ENCODE data around the gene RNF213.

Gene RNF213

DNA sequence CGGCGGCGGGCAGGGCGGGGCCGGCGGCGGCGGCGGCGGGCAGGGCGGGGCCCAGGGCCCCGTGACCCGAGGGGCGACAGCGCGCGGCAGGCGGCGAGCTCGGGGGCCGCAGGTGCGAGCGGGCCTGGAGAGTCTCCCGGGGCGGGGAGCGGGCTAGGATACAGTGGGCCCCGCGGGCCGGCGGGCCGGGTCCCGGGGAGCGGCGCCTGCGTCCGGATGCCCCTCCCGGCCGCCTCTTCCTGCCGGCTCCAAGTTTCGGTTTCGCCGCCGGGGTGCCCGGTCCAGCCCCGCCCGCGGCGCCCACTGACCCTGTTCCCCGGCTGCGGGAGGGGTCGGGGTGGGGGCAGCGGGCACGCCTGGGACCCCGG, at the start of gene RNF213:
Gene RNF213 (plus strand): TSS at position 62 of the 368 bp plus-strand sequence. CDS start 2,830 bp downstream, outside the sequence.
- peak; percentile 68 for DNase-seq

DNA sequence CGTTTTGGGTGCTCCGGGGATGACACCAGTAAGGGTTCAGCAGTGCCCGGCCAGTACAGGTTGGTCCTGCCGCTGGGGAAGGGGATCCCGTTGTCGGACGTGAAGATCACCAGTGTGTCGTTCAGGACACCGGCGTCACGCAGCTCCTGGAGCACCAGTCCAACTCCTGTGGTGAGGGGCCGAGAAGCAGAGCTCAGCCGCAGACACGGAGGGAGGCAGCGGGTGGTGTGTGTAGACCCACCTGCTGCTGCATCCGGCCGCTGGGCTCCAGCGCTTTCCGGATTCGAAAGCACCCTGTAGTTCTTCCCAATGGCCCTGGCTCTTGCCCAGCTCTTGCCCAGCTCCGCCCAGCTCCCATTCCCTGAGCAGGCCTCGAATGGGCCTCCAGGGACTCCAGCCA, 48.5 kb upstream of the RNF213 start:
- no peak for DNase-seq

DNA sequence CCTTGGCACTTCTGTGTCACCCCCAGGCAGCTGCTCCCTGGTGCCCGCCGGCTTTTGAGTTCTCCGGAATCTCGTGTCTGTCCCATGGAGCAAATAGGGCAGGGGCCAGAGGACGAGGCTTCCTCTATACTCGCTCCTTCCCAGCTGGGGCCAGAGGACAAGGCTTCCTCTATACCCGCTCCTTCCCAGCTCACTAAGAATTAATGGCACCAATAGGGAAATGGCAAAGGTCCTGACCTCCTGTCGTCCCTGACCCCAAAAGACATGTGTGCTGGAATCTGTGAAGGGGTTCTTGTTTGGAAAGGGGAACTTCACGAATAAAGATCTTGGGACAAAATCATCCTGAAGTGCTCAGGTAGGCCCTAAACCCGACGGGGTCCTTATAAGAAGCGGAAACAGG, 48.1 kb upstream of the RNF213 start:
- no peak for DNase-seq

DNA sequence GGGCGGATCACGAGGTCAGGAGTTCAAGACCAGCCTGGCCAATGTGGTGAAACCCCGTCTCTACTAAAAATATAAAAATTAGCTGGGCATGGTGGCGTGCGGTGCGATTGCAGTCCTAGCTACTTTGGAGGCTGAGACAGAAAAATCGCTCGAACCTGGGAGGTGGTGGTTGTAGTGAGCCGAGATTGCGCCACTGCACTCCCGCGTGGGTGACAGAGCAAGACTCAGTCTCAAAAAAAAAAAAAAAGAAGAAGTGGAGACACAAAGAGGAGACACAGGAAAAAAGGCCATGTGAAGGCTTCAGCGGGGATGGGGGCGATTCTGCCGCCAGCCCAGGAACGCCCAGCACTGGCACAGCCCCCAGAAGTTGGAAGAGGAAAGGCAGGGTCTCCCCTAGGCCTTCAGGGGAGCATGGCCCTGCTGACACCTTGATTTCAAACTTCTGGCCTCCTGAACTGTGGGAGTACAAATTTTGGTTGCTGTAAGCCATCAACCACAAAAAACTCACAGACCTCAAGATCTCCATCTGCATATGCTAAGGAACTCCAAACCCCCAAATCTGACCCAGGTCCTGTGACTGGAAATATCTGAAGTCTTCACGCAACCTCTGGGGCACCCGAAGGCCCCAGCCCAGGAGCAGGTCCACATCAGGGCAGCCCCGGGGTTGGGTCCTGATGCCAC, 47.5 kb upstream of the RNF213 start:
- DNase-seq = no peak

DNA sequence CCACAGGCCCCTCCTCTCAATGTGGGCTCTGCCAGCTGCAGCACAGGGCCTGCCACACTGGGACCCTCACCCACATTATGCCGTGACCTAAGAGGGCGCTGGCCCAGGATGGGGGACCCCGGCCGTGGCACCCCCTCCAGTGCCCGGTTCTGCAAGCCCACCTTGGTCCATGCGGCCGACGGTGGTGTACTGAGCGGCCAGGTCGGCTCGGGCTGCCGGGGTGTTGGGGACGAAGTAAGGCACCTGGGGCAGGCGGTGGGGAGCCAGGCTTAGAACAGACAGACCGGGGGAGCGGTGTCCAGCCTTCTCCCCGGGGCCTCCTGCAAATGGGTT, 47.0 kb upstream of the RNF213 start:
- no peak for DNase-seq

DNA sequence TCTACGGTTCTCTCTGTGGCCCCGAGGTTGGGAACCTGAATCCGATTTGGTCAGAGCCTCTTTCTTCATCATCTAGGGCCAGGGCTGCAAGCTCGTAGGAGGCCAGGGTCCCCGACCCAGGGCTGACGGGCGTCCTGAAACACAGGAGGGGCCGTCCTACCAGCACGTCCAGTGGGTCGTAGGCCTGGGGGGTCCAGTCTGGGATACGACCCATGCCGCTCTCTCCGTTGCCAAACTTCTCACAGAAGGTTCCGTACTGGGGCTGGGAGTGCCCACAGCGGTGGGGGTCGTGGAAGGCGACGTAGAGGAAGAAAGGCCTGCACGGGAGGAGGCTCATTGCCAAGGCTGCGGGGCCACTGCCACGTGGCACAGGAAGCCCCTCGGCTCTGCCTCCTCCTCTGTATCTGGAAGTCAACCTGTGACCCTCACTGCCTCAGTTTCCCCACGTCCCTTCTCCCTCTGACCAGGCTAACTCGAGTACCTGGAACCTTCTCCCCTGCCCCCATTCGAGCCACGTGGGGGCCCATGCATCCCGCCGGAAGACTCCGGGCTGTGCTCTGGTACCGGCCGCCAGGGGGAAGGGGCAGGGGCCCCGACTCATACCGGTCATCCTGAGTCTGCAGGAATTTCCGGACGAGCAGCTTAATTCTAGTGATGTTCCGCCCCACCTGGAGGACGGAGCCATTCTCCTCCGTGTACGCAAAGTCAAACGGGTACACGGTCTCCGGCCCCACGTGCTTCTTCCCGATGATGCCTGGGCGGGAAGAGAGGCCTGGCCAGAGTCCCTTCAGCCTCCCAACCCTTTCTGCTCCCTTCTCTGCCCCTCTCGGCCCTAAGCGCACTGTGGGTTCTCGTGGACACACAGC, 46.4 kb upstream of the RNF213 start:
- DNase-seq = no peak

DNA sequence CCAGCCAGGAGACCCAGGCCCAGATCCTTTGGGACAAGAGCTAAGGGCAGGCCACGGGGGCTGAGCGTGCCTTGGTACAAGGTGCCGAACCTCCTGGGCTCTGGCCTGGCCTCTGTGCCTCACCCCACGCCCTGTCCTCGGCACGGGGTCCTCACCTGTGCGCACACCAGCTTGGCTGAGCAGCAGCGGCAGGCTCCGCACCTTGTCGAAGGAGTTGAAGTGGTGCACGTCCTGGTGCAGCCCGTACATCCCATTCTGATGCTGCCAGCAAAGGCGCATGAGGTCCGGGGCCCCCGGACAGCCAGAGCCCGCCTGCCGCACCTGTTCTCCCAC, 45.8 kb upstream of the RNF213 start:
- DNase-seq = no peak

DNA sequence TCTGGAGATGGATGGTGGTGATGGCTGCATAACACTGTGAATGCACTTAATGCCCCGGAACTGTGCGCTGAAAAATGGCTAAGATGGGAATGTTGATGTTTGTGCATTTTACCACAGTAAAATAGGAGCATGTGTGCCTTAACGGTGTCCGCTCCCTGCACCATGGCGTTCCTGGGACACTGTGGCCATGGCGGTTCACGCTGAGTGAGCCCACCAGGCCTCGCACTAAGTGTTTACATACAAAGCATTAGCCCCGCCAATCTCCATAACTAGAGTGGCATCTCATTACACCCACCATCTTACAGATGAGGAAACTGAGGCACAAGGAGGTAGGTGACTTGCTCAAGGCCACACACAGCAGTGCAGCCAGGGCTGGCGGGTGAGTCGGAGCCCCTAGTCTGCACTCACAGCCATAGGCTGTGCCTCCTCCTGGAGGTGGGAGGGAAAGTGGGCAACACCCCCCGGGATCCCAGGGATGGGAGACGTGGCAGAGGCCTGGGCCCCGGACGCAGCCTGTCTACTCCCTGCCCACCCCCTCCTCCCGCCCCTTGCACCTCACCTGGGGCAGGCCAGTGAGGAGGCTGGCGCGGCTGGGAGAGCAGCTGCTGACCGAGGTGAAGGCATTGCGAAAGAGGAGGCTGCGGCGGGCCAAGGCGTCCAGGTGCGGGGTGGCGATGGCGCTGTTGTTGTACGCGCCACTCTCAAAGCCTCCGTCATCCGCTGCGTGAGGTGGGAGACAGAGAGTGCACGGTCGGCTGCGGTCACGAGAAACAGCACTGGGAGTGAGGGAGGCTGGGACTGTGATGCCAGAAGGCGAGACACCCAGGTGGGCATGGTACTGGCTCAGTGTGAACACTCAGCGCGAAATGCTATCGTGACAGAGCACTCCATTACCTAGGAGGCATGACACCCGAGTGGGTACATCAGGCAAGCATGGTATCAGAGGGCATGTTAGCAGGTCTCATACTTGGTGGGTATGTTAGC, 43.9 kb upstream of the RNF213 start:
- no peak for DNase-seq

DNA sequence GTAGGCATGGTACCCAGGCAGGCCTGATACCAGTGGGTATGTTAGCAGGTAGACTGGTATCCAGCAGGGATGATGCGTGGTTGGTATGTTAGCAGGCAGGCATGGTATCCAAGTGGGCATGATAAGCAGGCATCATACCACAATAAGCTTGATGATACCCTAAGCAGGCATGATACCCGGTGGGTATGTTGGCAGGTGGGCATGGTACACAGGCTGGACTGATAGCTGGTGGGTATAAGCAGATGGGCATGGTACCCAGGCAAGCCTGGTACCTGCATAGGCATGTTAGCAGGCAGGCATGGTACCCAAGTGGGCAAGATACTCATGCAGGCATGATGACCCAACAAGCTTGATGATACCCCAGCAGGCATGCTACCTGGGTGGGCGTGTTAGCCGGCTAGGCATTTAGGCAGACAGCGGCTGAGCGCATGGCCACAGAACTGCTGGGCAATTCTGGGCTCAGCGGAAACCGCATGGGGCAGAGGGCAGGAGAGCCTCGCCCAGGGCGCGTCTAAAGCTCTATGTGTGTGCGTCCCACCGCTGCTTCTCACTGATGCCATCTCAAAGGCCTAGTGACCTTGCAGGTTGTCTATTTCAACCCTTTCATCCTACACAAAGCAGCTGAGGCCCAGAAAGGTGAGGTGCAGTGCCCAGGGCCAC, 42.8 kb upstream of the RNF213 start:
- no peak for DNase-seq

DNA sequence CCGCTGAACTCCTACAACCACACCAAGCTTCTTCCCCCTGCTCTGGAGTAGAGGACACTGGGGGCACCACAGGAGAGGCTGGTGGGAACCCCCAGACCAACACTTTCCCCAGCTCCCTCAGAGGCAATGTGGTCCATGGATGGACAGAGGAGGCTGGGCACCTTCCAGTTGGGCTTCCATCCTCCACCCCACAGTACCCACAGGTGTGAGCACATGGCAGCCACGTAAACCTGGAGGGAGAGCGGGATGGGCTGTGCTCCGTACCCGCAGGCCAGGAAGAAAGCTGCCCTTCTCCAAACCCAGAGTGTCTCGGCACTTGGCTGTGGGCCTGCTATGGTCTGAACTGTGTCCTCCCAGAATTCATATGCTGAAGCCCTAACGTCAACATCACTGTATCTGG, 42.3 kb upstream of the RNF213 start:
- DNase-seq = no peak

DNA sequence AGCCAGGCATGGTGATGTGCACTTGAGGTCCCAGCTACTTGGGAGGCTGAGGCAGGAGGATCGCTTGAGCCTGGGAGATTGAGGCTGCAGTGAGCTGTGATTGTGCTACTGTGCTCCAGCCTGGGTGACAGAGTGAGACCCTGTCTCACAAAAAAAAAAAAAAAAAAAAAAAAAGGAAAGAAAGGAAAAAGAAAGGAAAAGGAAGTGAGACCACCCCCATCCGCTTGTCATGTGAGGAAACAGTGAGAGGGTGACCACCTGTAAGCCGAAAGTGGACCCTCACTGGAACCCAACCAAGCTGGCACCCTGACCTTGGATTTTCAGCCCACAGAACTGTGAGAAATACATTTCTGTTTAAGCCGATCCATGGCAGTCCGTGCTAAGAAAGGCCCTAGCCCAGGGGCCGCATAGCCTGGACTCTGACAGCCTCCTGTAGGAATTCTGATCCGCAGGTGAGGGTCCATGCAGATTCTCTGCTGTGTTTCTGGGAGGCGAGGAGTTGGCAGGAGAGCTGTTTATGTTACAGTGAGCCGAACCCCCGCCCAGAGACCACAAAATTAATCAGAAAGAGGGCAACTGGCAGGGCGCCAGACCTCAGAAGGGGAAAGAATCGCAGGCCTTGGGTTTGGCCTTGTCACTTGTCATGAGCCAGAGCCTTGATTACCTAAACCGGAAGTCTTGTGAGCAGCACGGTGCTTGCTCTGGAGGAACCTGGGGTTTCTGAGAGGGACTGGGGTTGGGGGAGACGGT, 41.5 kb upstream of the RNF213 start:
- DNase-seq = peak; percentile 91

DNA sequence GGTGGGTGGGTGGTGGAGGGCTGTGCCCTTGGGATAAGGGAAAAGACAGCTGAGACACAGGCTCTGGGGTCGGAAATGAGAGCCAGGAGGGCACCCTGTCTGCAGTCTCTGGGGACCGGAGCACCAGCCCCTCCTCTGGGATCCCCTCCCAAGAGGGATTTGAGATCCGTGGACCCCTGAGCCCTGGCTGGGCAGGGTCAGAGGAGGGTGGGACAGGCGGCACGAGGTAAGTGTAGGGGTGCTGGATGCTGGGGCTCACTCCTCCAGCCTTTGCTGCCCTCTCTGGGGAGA, 40.9 kb upstream of the RNF213 start:
- DNase-seq = no peak

DNA sequence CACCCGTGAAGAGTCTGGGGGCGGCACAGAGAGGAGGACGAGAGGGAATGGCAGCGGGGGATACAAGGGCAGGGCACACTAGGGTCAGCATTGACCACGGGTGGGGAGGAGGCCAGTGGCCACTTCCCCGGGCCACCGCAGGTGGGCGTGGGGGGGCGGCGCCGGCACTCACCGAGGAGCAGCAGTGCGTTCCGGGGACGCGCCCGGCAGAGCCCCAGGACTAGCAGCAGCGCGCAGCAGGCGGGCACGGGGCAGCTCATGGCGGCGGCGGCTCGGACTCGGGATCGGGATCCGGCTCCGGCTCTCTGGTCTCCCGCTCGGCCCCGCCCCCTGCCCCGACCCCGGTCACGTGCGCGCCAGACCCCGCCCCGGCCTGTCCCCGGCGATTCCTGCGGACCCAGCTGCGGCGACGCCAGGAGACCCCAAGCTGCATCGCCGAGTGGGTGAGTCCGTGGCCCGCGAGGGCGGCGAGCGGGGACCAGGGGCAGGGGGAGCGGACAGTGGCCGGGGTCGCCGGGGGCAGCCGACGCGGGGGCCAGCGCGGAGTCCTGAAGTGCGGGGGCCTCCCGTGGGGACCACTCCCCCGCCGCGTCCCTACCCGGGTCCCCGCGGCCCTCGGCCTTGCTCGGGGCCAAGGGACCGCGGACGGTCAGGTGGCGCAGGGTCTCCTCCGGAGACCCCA, 40.5 kb upstream of the RNF213 start, which contains the start of the genes SGSH and SLC26A11:
Gene SGSH (minus strand): TSS at position 280 of the 682 bp plus-strand sequence. CDS start 20 bp downstream, at position 260.
Gene SLC26A11 (plus strand): TSS at position 374 of the 682 bp plus-strand sequence. CDS start 1,134 bp downstream, outside the sequence.
- peak; percentile 82 for DNase-seq

DNA sequence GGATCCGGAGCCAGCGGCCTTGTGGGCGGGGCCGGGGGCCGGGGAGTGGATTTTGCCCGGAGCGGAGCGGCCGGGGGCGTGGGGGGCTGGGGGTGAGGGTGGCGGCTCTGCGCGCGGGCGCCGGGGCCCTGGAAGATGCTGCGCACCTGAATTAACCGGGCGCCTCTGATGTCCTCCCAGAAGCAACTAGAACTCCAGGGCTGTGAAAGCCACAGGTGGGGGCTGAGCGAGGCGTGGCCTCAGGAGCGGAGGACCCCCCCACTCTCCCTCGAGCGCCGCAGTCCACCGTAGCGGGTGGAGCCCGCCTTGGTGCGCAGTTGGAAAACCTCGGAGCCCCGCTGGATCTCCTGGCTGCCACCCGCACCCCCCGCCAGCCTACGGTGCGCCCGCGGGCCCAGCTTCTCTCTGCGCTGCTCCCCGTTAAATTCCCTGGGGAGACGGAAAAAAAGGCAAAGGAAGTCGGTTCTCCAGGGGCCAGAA, 39.9 kb upstream of the RNF213 start:
- no peak for DNase-seq

DNA sequence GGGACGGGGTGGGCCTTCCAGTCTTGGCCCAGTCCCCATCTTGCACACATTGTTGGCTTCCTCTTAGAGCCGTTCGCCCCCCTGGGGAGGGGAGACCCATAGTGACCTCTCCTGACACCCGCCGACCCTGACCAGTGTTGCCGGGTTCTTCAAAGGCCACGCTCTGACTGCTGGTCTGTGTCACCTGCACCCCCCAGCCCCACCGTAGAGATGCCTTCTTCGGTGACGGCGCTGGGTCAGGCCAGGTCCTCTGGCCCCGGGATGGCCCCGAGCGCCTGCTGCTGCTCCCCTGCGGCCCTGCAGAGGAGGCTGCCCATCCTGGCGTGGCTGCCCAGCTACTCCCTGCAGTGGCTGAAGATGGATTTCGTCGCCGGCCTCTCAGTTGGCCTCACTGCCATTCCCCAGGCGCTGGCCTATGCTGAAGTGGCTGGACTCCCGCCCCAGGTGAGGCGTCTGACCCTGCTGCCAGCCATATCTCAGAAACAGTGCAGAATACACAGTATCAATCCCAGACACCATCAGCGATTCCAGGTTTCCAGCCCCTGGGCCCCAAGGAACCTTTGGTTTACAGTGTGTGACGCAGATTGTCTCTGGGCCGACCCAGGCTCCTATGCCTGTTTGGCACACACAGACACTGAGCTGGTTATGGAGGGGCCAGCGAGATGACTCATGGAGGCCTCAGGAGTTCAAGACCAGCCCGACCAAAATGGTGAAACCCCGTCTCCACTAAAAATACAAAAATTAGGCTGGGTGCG, 39.1 kb upstream of the RNF213 start:
- DNase-seq = no peak

DNA sequence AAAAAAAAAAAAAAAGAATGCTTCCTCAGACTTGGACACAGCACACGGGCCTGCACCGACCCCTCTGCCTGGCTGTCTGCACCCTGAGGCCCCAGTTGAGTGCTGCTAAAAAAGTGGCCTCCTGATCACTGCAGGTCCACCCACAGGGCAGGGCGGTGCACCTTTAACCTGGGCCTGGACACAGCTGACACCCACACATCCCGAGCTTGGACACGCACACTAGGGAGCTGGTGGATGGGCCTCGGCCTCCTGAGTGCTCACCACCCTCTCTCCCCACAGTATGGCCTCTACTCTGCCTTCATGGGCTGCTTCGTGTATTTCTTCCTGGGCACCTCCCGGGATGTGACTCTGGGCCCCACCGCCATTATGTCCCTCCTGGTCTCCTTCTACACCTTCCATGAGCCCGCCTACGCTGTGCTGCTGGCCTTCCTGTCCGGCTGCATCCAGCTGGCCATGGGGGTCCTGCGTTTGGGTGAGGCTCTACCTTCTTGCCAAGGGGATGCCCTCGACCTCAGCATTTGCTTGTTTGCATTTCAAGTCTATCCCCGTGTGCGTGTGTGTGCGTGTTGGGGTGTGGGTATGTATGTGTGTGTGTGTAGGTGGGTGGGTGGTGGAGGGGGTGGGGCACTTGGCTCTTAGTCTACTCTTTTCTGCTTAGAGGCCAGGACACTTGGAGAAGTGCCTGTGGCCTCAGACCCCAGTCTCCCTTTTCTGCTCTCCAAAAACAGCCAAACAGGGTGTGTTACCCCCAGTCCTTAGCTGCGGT, 38.1 kb upstream of the RNF213 start:
- no peak for DNase-seq

DNA sequence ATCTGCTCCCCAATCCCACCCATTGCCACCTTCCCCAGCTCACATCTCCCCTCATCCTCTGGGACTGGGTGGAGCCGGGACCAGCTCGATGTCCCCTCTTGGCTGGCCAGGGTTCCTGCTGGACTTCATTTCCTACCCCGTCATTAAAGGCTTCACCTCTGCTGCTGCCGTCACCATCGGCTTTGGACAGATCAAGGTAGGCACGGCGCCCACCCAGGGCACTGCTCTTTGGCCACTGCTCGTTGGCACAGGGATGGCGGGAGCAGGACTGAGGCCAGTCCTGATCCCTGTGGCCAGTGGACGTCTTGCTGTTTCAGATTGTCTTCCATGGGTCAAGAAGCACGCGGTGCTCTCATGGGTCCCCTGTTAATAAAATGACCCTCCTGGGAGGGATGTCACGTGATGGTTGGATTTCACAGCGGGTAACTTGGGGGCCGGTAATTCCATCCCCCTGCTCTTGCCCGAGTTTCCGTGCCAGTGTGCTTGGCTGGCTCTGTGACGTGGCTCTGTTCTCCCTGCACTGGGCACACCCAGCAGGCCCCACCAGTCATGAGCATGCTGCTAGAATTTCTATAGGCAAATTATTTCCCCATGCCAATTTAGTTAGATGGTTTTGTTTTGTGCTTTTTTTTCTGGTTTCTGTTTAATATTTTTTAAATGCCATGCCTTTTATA, 37.4 kb upstream of the RNF213 start:
- DNase-seq = no peak

DNA sequence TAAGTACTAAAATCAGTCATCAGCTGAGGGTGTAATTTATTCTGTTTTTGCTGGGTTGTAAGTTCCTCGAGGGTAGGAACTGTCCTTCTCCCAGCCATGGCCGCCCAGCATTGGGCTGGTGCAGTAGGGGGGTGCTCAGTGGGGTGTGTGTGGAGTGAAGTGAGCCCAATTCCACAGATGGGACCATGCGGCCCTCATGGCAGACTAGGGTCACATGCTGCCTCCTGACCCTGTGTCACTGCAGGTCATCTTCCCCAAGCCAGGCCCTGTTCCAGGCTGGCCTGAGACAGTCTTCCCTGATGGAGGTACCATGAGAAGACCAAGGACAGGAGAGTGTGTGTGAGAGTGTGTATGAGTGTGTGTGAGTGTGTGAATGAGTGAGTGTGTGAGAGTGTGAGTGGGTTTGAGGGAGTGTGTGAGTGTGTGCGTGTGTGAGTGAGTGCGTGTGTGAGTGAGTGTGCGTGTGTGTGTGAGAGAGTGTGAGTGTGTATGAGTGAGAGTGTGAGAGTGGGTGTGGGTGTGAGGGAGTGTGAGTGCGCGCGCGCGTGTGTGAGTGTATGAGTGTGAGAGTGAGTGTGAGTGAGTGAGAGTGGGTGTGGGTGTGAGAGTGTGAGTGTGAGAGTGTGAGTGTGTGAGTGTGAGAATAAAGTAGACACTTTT, 36.7 kb upstream of the RNF213 start:
- DNase-seq = no peak

DNA sequence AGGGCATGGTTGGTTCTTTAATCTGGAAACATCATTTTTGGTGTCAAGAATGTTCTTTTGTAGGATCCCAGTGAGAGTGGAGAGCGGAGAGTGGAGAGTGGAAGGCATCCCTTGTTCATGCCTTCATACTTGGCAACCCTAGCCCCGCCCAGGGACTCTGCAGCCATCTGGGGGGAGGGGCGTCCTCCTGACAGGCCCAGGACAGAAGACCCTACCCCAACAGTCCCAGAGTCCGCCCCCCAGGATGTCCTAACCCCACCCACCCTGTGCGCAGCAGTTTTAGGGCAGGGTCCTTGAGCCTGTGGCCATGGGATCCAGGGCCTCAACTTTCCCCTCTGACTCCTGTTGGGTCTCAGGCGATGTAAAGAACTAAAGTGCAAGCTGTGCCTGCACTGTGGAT, 36.0 kb upstream of the RNF213 start:
- no peak for DNase-seq

Data from activated CD4-positive, alpha-beta T cell treated with anti-CD3 and anti-CD28 coated beads, Interleukin-2, Interleukin-6, amounts not matched to agents 100 ng/mL and 50 ng/mL, durations not matched to agents 16 hours and 8 hours (primary cell).